GM12878 (cell line): ENCODE data around the gene CIAO2A. TPM values are rescaled to one million over a fixed set of nuclear protein-coding genes. Genes with fewer than 3 reads are reported as not detected.

Experiments used
- ATAC-seq: fragments of 200-7000 bp; cut with Tn5 transposase; 3 replicates; pipeline ENCODE4 v1.9.1; 2020; ENCODE audit warnings: mild to moderate bottlenecking, moderate library complexity
- BruUV-seq: library from RNA; stranded (reverse); fragments of 400-500 nt; replicated peaks from 2 replicates; lab custom pipeline; 2021; lab: Mats Ljungman, UMichigan
- CTCF ChIA-PET: fragments of 300-600 bp; sonication (Branson Sonifier 250); formaldehyde crosslinking; extraction: SDS; loops from one replicate; lab custom pipeline; 2021; ENCODE audit warnings: inconsistent platforms; lab: Yijun Ruan, JAX
- POLR2A ChIA-PET: fragments of 350-600 bp; formaldehyde crosslinking; extraction: SDS; loops from one replicate; lab custom pipeline; 2021; ENCODE audit warnings: inconsistent platforms; lab: Charles Lee
- RAD21 ChIA-PET: fragments of 300-600 bp; sonication (Branson Sonifier 250); formaldehyde crosslinking; loops from one replicate; lab custom pipeline; 2023; ENCODE audit warnings: antibody characterized with exemption; ENCODE audit not compliant: unreplicated experiment; lab: Charles Lee
- SMC1A ChIA-PET: fragments of 300-600 bp; sonication (Branson Sonifier 250); formaldehyde crosslinking; loops from one replicate; lab custom pipeline; 2023; ENCODE audit not compliant: unreplicated experiment, uncharacterized antibody; lab: Charles Lee
- DNase-seq: peaks from one replicate; pipeline ENCODE4 v3.0.0-alpha.2; 2011; ENCODE audit warnings: low read depth, low spot score
- FAIRE-seq: peaks from 3 replicates; lab custom pipeline; 2011; peaks lifted over from hg19 to GRCh38; lab: Jason Lieb, UNC
- H2AFZ ChIP-seq: 2 replicates; pipeline ENCODE4 v1.6.0; 2011; ENCODE audit warnings: low read depth, low read length, control low read depth; ENCODE audit not compliant: control insufficient read depth
- H3K27ac ChIP-seq: 2 replicates; pipeline ENCODE4 v1.5.1; 2011; ENCODE audit warnings: control low read depth; ENCODE audit not compliant: control insufficient read depth, insufficient read depth
- H3K27me3 ChIP-seq, 2 experiments: replicated peaks in 1 of 2; 2 replicates each; pipeline versions ENCODE4 v1.6.0 to v1.6.1; 2011; ENCODE audit warnings: low read length in 1 of 2; ENCODE audit not compliant: control insufficient read depth in 2 of 2, insufficient read depth in 2 of 2
- H3K36me3 ChIP-seq, 2 experiments: 2 replicates each; pipeline ENCODE4 v1.5.1; 2011; ENCODE audit warnings: low read length in 1 of 2; ENCODE audit not compliant: control insufficient read depth in 2 of 2, insufficient read depth in 2 of 2
- H3K4me1 ChIP-seq: 2 replicates; pipeline ENCODE4 v1.6.1; 2011; ENCODE audit warnings: mild to moderate bottlenecking, low read length, moderate library complexity, mixed read lengths; ENCODE audit not compliant: control insufficient read depth, insufficient read depth
- H3K4me2 ChIP-seq: 2 replicates; pipeline ENCODE4 v1.6.0; 2011; ENCODE audit warnings: control low read depth; ENCODE audit not compliant: control insufficient read depth, insufficient read depth
- H3K4me3 ChIP-seq: fragments of 200-600 bp; sonication (generic); 2 replicates; pipeline ENCODE4 v1.5.1; 2016
- H3K79me2 ChIP-seq: 2 replicates; pipeline ENCODE4 v1.6.0; 2011; ENCODE audit warnings: low read length; ENCODE audit not compliant: control insufficient read depth, insufficient read depth
- H3K9ac ChIP-seq: 2 replicates; pipeline ENCODE4 v1.8.0; 2011; ENCODE audit warnings: low read length, control low read depth, mixed read lengths; ENCODE audit not compliant: control insufficient read depth, insufficient read depth
- H3K9me3 ChIP-seq: replicated peaks from 3 replicates; pipeline ENCODE4 v1.5.1; 2011; ENCODE audit warnings: mild to moderate bottlenecking, low read length; ENCODE audit not compliant: control insufficient read depth, insufficient read depth
- H4K20me1 ChIP-seq: 2 replicates; pipeline ENCODE4 v1.6.0; 2011; ENCODE audit not compliant: control insufficient read depth, insufficient read depth
- CEBPB ChIP-seq, 2 experiments: fragments of 150-350 bp in 1 of 2; IDR thresholded peaks; 2 replicates each; pipeline ENCODE4 v1.6.1; 2012 to 2014; ENCODE audit warnings: low read depth in 2 of 2, low read length in 2 of 2, borderline replicate concordance in 1 of 2, inconsistent platforms in 1 of 2
- FOXM1 ChIP-seq: IDR thresholded peaks from 2 replicates; pipeline ENCODE4 v1.6.1; 2012; ENCODE audit warnings: low read depth, mild to moderate bottlenecking, inconsistent platforms, low read length, moderate library complexity
- GATAD2B ChIP-seq: fragments of 450-650 bp; conservative IDR thresholded peaks from 2 replicates; pipeline ENCODE4 v1.6.1; 2017; ENCODE audit warnings: low read depth, mild to moderate bottlenecking, moderate library complexity
- IKZF1 ChIP-seq: fragments of 450-650 bp; conservative IDR thresholded peaks from 2 replicates; pipeline ENCODE4 v1.6.1; 2017; ENCODE audit warnings: antibody characterized with exemption, mild to moderate bottlenecking
- KLF5 ChIP-seq: fragments of 450-650 bp; IDR thresholded peaks from 2 replicates; pipeline ENCODE4 v1.6.1; 2014; ENCODE audit warnings: mild to moderate bottlenecking; ENCODE audit not compliant: partially characterized antibody
- SMAD5 ChIP-seq: IDR thresholded peaks from 2 replicates; pipeline ENCODE4 v1.6.1; 2016; ENCODE audit warnings: antibody characterized with exemption, low read depth
- SUPT20H ChIP-seq: IDR thresholded peaks from 2 replicates; pipeline ENCODE4 v1.6.1; 2011; ENCODE audit warnings: low read depth, mild to moderate bottlenecking, low read length, moderate library complexity, borderline replicate concordance; ENCODE audit not compliant: control insufficient read depth
- TARDBP ChIP-seq: IDR thresholded peaks from 2 replicates; pipeline ENCODE4 v1.6.1; 2016; ENCODE audit warnings: borderline replicate concordance
- ZNF217 ChIP-seq: fragments of 450-650 bp; IDR thresholded peaks from 2 replicates; pipeline ENCODE4 v1.6.1; 2017; ENCODE audit warnings: antibody characterized with exemption, mild to moderate bottlenecking
- ZNF274 ChIP-seq: IDR thresholded peaks from one replicate; pipeline ENCODE4 v1.8.0; 2011; ENCODE audit not compliant: insufficient read length, insufficient read depth
- WGBS: methylation state at CpG from one replicate; pipeline ENCODE4 v1.1.6; 2016; ENCODE audit warnings: low lambda C conversion rate; ENCODE audit not compliant: insufficient replicate concordance, insufficient coverage; ENCODE audit errors: missing lambda C conversion rate; 5-methylcytosine and 5-hydroxymethylcytosine counted together
- in situ Hi-C: fragments of 300-500 bp; cut with MboI; formaldehyde crosslinking; loops from 9 replicates; pipeline ENCODE4 v1.14.3; 2018; ENCODE audit warnings: mixed read lengths
- intact Hi-C: fragments of 100-400 bp; cut with micrococcal nuclease; formaldehyde crosslinking; loops from one replicate; pipeline ENCODE4 v1.14.2; 2022; ENCODE audit not compliant: unreplicated experiment
- polyA plus RNA-seq, 11 experiments: library from polyadenylated mRNA; depleted of rRNA in 4 of 11; unstranded in 6 of 11; stranded (reverse) in 5 of 11; fragments of >200 nt; fragmentation: Nextera tagmentation in 4 of 11; fragmentation: Illumina TruSeq in 1 of 11; extraction: Ambion mirVana in 4 of 11; extraction: Trizol in 1 of 11; gene quantifications; 1 replicate in 1 of 11; 2 replicates in 10 of 11; pipeline versions ENCODE4 v1.2.1 to v1.2.3, GENCODE V29; 2011 to 2016; ENCODE audit warnings: inconsistent platforms in 2 of 11, missing spikeins in 2 of 11, low read depth in 1 of 11
- total RNA-seq, 4 experiments: library from RNA; depleted of rRNA in 3 of 4; stranded (reverse); fragments of >200 nt in 3 of 4; fragmentation: Illumina TruSeq in 1 of 4; extraction: Trizol in 1 of 4; gene quantifications; 2 replicates each; pipeline versions ENCODE4 v1.2.1 to v1.2.3, GENCODE V29; 2013 to 2021

Gene CIAO2A
- total and polyA plus RNA-seq, 10 of the 15 experiments (the other 5 are each of a cell fraction or from before 2014, with no cell fraction given), result 94.5 to 400 (median 204) TPM

GRCh38 chr15:64051093-64051402, 42.6 kb downstream of the CIAO2A start:
- 75% methylated on average over 2 of the region's 2 CpGs for WGBS
- Histone ChIP-seq H3K9ac (no peak overlapping the region), H2AFZ (no peak overlapping the region)
- intact Hi-C loops, result no loop called here
- FAIRE-seq, result no peak
- no peak for TF ChIP-seq GATAD2B
- no peak for TF ChIP-seq SMAD5
- TF ChIP-seq SUPT20H, result no peak
- no peak for TF ChIP-seq CEBPB (IDR thresholded peaks at IDR 0.05; ENCODE audit: borderline replicate concordance in 1 of 2, low read depth in 2 of 2, low read length in 2 of 2)
- no peak for TF ChIP-seq ZNF217
- no peak for TF ChIP-seq IKZF1
- no peak for TF ChIP-seq TARDBP
- TF ChIP-seq ZNF274, result no peak
- no peak for TF ChIP-seq FOXM1
- no peak for TF ChIP-seq KLF5
- TF ChIP-seq, all 136 proteins: peak for 0
- BruUV-seq, result no TSS peak
- no peak overlapping the region for H3K4me2 ChIP-seq
- H3K4me3 ChIP-seq, result no peak overlapping the region
- DNase-seq (no peak), ATAC-seq (no peak)
- SMC1A ChIA-PET, result interaction anchor here (5.7 to 8.9 kb wide), 2 partner anchors 14 to 41 kb away, joined by 33 to 79 read pairs; no protein-coding TSS in a partner anchor
- RAD21 ChIA-PET, result interaction anchor here (1.2 to 8.3 kb wide), 3 partner anchors 16 to 79 kb away, joined by 3 to 104 read pairs (median 4); no protein-coding TSS in a partner anchor
- no peaks in the 10 kb centered on the region for H3K36me3 ChIP-seq
- POLR2A ChIA-PET, result no interaction called here
- H4K20me1 ChIP-seq, result no peaks in the 10 kb centered on the region
- H3K4me1 ChIP-seq, result peaks cover 16% of the 10 kb centered on the region
- in situ Hi-C loops, result no loop called here
- H3K27ac ChIP-seq, result no peak overlapping the region
- no peaks in the 10 kb centered on the region for H3K79me2 ChIP-seq
- no peaks in the 10 kb centered on the region for H3K27me3 ChIP-seq
- CTCF ChIA-PET, result interaction anchor here (1.1 to 2.9 kb wide), 4 partner anchors 10 to 299 kb away, joined by 3 to 13 read pairs (median 6); no protein-coding TSS in a partner anchor
- H3K9me3 ChIP-seq, result no peaks in the 10 kb centered on the region
